GM21737 (cell line): ENCODE results near the gene MARVELD2.
A peak's percentile ranks its signal among the peaks of the same experiment; 100 is the strongest.
"Not testable (repeated sequence)": the region's sequence is repeated elsewhere in the genome, so short reads cannot be mapped to it uniquely, and the experiment has no call there.

Experiments used
- ATAC-seq: cut with Tn5 transposase; IDR thresholded peaks from one replicate; pipeline ENCODE4 v1.9.1; 2021; ENCODE audit warnings: mild to moderate bottlenecking, moderate library complexity; ENCODE audit not compliant: unreplicated experiment

The MARVELD2 gene

DNA sequence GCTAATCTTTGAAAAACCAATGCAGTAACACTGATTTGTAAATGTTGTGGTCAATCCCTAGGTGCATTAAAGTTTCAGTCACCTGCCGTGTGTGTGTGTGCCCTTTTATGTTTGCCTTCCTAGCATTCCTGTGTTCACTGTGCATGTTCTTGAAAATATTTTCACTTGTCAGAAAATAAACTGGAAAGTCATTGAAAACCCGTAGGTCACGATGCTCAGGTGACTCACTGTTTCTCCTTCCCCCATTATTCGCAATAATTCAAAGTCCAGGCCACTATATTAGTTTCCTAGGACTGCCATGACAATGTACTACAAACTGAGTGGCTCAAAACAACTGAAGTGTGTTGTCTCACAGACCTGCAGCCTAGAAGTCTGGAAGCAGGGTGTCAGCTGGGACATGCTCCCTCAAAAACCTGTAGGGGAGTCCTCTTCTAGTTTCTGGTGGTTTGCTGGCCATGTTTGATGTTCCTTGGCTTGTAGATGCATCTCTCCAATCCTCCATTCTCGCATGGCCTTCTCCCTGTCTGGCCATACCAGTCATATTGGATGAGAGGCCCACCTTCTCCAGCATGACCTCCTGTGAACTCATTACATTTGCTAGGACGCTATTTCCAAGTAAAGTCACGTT lies 29.3 kb downstream of the MARVELD2 start:
- no peak for ATAC-seq

DNA sequence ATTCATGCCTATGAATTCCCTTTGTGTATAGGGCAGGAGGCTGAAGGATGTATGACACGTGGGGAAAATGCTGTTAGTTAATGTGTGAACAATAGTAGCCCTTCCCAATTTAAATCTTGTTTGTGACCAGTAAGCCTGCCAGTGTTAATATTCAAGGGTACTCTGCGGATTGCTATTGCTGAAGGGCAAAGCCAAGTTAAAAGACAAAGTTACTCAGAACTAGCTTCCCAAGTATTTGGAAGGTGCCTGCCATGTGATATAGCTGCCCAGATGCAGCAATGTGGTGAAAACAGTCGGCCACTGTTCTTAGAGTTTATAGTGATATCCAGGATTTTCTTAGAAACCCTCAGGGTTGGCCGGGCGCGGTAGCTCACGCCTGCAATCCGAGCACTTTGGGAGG lies 34.6 kb downstream of the MARVELD2 start:
- no peak for ATAC-seq

DNA sequence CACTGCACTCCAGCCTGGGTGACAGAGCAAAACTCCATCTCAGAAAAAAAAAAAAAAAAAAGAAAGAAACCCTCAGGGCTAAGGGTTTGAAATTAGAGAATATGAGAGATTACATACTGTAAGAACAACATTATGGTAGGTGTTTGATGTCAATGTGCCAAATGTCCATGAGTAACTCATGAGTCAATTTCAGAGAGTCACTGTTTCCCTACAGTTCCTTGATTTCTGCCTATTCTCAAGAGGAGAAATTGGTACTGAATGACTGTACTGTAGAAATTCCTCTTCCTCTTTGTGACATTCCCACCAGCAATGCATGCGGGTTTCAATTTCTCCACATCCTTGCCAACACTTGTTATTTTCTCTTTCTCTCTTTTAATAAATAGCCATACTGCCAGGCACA lies 35.2 kb downstream of the MARVELD2 start:
- no peak for ATAC-seq

DNA sequence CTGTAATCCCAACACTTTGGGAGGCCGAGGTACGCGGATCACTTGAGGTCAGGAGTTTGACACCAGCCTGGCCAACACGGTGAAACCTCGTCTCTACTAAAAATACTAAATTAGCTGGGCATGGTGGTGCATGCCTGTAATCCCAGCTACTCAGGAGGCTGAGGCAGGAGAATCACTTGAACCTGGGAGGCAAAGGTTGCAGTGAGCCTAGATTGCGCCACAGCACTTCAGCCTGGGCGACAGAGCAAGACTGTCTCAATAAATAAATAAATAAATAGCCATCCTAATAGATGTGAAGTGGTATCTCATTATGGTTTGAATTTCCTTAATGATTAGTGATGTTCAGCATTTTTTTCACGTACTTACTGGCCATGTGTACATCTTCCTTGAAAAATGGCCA lies 35.6 kb downstream of the MARVELD2 start:
- ATAC-seq = not testable (repeated sequence)

DNA sequence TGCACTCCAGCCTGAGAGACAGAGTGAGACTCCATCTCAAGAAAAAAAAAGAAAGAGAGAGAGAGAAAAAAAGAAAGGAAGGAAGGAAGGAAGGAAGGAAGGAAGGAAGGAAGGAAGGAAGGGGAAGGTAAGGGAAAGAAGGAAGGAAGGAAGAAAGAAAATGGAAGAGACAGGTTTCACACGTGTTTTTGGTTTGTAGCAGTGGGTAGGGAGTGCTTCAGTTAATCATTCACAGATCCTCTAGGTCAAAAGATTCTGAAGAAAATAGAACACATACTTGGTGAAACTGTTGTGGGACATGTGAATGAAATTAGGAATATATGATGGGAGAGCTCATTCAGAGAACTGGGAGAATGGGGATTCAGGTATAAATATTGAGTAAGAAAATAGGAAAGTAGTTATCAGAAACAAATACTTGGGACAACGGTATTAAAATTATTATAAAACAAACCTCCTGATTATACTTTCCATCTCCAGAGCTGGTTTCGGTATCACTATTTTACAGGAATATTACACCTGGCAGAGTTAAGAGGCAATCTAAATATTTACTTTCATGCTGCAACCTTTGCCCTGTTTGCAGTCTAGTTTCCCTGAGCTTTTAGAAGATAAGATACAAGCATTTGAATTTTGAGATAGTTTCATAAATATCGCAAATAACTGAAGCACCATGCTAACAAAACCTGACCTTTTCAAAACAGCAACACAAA lies 37.2 kb downstream of the MARVELD2 start:
- no peak for ATAC-seq

DNA sequence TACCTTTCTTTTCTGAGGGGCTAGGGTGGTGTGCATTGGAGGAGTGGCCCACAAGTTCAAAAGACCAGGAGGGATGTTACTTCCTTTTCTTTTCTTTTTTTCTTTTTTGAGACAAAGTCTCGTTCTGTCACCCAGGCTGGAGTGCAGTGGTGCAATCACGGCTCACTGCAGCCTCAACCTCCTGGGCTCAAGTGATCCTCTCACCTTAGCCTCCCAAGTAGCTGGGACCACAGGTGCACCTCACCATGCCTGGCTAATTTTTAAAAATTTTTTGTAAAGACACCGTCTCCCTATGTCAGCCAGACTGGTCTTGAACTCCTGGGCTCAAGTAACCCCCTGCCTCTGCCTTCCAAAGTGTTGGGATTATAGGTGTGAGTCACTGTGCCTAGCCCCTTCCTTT lies 38.6 kb downstream of the MARVELD2 start:
- not testable (repeated sequence) for ATAC-seq

GRCh38 chr5:69454460-69455249 lies 39.7 kb downstream of the MARVELD2 start:
- ATAC-seq = no peak

GRCh38 chr5:69455428-69455988 lies 40.6 kb downstream of the MARVELD2 start:
- not testable (repeated sequence) for ATAC-seq

DNA sequence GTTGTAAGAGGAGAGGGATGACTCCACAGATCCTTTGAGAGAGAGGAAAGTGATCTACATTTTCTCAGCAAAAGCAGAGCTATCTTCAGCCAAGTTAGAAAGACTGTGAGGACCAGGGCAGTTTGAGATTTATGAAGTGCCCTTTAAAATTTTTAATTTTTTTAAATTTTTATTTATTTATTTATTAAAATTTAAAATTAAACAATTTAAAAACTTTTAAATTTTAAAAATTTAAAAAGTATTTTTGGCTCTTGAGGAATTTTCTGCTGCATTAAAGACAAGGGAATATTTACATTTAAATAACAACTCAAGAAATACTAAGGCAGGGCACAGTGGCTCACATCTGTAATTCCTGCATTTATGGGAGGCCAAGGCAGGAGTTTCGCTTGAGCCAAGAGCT lies 47.3 kb downstream of the MARVELD2 start:
- ATAC-seq = no peak

DNA sequence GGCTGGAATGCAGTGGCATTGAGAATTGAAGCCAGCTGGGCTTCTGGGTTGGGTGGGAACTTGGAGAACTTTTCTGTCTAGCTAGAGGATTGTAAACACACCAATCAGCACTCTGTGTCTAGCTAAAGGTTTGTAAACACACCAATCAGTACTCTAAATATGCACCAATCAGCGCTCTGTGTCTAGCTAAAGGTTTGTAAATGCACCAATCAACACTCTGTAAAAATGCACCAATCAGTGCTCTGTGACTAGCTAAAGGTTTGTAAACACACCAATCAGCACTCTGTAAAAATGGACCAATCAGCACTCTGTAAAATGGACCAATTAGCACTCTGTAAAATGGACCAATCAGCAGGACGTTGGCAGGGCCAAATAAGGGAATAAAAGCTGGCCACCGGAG lies 51.5 kb downstream of the MARVELD2 start:
- ATAC-seq = not testable (repeated sequence)

DNA sequence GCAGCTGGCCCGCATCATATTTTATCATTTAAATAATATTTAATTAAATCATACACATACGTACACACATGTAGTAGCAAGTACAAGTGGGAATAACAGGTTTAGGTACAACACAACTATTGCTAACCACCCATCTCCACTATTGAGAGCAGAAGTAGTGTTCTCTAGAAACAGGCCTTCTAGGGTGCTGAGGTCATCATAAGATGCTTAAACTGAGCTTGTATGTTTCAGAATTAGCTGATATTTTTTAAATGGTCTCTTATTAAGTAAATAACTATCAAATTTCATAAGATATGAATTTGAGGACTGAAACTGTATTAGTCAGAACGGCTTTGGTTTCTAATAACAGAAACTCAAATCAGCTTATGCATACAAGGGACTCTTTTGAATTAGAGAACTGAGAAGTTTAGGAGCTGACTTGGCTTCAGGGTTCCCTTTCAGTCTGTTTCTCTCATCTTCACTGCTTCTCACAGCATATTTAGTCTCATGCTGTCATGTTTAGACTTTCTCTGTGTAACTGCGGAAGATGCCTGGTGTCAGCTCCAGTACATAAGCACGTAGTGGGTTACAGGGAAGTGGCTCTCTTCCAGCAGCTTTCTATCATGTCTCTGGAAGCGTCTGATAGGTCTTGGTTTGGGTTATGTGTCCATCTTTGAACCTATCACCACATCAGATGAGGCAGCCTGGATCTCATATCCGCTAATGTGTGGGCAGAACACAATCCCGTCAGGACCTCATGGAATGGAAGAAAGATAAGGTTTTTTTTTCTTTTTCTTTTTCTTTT lies 52.7 kb downstream of the MARVELD2 start:
- ATAC-seq = peak; percentile 89

- no peak for ATAC-seq
Measured at GRCh38 chr5:69468631-69469030, 53.7 kb downstream of the MARVELD2 start.

DNA sequence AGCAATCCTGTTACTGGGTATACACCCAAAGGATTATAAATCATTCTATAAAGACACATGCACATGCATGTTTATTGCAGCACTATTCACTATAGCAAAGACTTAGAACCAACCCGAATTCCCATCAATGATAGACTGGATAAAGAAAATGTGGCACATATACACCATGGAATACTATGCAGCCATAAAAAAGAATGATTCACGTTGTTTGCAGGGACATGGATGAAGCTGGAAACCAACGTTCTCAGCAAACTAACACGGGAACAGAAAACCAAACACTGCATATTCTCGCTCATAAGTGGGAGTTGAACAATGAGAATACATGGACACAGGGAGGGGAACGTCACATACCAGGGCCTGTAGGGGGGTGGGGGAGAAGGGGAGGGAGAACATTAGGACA lies 56.6 kb downstream of the MARVELD2 start:
- ATAC-seq = not testable (repeated sequence)

- not testable (repeated sequence) for ATAC-seq
Measured at GRCh38 chr5:69472535-69473143, 57.7 kb downstream of the MARVELD2 start.

DNA sequence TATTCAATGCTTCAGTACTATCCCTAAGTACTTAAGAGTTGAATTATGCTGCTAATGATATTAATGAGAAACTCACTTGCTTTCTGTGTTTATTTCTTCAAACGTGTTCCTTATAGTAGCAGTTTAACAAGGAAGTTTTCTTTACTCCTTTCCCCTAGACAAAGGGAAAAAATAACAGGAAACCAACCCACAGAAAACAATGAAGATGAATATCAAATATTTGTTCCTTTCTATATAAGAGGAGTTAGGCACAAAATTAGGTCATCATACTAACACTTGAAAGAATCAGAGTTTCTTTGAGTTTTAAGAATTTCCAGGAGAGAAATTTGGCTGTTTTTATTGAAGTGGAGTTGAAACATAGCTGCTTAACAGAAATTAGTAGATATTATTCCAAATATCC lies 62.3 kb downstream of the MARVELD2 start:
- ATAC-seq = no peak

- ATAC-seq = not testable (repeated sequence)
Measured at GRCh38 chr5:69478296-69478695, 63.4 kb downstream of the MARVELD2 start.

DNA sequence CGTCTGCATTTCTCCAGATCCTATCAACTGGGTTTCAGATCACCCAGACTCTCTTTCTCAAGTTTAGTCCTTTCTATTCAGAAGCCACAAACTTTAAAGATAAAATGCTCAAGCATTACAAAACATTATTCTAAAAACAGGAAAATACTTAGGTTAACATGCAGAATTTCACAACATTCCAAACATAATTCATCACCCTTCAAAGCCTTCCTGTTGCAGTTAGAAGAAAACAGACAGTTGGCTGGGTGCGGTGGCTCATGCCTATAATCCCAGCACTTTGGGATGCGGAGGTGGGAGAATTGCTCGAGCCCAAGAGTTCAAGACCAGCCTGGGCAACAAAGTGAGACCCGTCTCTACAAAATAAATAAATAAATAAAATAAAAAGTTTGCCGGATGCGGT lies 70.0 kb downstream of the MARVELD2 start:
- no peak for ATAC-seq

DNA sequence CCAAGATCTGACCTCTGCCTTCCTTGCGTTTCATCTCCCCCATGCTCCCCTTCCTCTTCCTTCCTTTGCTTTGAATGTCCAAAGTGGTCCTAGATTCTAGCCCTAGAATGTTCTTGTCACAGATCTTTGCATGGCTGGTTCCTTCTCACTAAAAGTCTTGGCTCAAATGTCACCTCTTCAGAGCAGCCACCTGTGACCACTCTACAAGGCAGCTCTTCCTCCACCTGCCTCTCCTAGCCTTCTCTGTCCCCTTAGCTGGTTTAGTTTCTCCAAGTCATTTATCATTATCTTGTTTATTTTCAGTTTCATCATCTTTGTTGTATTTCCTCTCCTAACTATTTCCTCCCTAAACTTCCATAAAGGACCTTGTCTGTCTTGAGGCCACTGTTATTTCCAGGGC lies 70.6 kb downstream of the MARVELD2 start:
- no peak for ATAC-seq

GRCh38 chr5:69489246-69489645 lies 74.3 kb downstream of the MARVELD2 start:
- no peak for ATAC-seq

DNA sequence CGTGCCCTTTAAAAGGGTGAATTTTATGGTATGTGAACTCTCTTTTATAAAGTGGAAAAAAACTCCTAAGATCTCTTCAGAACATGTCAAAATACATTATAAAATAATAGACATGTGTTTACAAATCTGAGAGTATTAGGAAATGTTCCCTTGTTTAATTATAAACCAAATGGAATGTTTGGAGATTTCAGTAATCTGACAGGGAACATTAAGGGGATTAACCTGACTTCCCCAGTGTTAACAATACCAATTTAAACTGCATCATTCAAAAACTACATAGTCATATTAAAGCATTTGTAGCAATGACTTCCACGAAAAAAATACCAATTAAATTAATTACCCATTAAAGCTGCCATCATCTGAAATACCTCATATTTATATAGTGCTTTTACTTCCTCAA lies 76.1 kb downstream of the MARVELD2 start:
- no peak for ATAC-seq
